Measurements from ENCODE around the gene SETD6.

Gene SETD6

DNA sequence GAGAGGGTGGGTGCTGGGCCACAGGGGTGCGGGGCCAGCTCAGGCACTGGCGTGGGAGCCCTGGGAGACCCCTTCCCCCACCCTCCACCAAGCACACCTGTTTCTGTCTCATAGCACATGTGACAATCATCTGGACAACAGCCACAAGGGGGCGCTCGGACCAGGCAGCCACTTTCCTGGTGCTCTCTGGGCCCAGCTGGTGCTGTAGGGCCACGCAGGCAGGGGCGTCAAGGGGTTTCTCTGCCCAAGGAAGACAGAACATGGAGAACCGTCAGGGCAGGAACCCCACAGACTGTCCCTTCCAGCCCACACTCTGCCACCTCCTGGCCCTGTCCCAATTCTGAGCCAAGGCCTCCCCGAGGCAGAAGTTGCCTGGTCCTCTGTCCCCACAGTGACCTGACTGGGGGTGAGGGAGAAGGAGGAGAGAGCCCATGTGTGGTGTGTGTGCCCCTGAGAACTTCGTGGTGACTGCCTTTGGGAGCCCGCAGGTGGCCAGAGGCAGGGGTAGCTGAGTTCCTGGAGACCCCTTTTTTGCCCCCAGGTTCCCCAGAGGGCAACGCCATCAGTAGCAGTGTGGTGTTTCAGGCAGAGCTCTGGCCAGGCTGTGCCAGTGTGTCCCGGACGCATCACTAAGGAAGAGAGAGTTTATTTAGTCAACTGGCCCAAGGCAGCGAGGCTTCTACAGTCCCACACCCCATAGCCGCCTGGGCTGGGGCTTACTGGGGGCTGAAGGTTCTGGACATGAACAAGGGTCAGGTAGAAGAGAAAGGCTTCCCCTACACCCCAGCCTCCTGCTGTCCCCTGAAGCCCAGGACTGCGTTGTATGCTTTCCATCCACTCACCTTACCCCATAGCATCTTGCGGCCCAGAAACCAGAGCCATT lies 3.1 kb upstream of the SETD6 start:
- Histone ChIP-seq H3K9ac (ENCODE audit: low read length) (no peak overlapping the region), H3K4me1 (ENCODE audit: control insufficient read depth, low read depth, low read length) (peaks cover 3% of the 10 kb centered on the region)

DNA sequence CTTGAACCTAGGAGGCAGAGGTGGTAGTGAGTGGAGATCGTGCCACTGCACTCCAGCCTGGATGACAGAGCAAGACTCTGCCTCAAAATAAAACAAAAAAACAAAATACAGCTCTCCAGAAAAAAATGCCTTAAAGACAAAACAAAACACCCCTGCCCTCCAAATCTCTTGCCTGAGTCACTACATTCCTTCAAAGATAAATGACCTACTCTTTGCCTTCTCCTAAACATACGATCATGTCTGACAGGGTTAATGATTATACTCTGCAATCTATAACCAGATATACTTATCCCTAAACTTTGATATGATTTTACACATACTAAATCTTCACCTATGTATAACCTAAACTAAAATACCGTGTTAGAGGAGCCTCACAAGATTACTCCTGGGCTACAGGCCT lies 1.4 kb upstream of the SETD6 start:
- Histone ChIP-seq H3K36me3 (ENCODE audit: control insufficient read depth, low read depth, low read length) (peaks cover 24% of the 10 kb centered on the region), H3K9ac (ENCODE audit: low read length) (no peak overlapping the region), H3K4me3 (ENCODE audit: low read length) (no peak overlapping the region), H3K9me3 (ENCODE audit: control insufficient read depth, low read depth, low read length) (no peaks in the 10 kb centered on the region), H3K27ac (ENCODE audit: low read length) (no peak overlapping the region), H3K27me3 (ENCODE audit: control insufficient read depth, insufficient read depth, low read length) (no peaks in the 10 kb centered on the region), H3K4me1 (ENCODE audit: control insufficient read depth, low read depth, low read length) (peaks cover 3% of the 10 kb centered on the region)

More for the DNA sequence above, 3.1 kb upstream of the SETD6 start:
- H3K9me3 ChIP-seq (ENCODE audit: control insufficient read depth, low read depth, low read length), result no peaks in the 10 kb centered on the region
- no peaks in the 10 kb centered on the region for H3K27me3 ChIP-seq (ENCODE audit: control insufficient read depth, insufficient read depth, low read length)
- H3K36me3 ChIP-seq (ENCODE audit: control insufficient read depth, low read depth, low read length), result peaks cover 8% of the 10 kb centered on the region
- no peak overlapping the region for H3K4me3 ChIP-seq (ENCODE audit: low read length)
- no peak overlapping the region for H3K27ac ChIP-seq (ENCODE audit: low read length)

DNA sequence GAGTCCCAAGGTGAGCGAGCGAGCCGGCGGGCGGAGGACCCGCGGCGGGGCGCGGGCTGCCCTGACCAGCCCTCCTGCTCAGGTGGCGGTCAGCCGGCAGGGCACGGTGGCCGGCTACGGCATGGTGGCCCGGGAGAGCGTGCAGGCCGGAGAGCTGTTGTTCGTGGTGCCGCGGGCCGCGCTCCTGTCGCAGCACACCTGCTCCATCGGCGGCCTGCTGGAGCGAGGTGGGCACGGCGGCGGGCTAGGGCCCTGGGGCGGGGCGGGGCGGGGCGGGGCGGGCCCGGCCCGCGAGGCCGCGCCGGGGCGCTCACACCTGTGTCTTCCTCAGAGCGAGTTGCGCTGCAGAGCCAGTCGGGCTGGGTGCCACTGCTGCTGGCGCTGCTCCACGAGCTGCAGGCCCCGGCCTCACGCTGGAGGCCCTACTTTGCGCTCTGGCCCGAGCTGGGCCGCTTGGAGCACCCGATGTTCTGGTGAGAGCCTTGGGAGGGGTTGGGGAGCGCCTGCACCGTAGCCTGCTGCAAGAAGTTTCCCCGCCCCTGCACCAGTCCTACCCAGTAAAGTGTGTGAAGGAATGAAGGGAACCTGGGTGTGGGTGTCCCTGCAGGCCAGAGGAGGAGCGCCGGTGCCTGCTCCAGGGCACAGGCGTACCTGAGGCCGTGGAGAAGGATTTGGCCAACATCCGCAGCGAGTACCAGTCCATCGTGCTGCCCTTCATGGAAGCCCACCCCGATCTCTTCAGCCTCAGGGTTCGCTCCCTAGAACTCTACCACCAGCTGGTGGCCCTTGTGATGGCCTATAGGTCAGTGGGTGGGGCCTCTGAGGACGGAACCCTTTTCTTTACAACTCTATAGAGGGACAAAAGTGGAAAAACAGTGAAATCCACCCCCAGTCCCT lies 802 bp downstream of the SETD6 start:
- H3K27ac ChIP-seq (ENCODE audit: low read length), result no peak overlapping the region
- H3K9ac ChIP-seq (ENCODE audit: low read length), result peak overlapping the region; percentile 92
- peaks cover 3% of the 10 kb centered on the region for H3K4me1 ChIP-seq (ENCODE audit: control insufficient read depth, low read depth, low read length)
- H3K27me3 ChIP-seq (ENCODE audit: control insufficient read depth, insufficient read depth, low read length), result no peaks in the 10 kb centered on the region
- H3K9me3 ChIP-seq (ENCODE audit: control insufficient read depth, low read depth, low read length), result no peaks in the 10 kb centered on the region
- peak overlapping the region; percentile 91 for H3K4me3 ChIP-seq (ENCODE audit: low read length)
- peaks cover 47% of the 10 kb centered on the region for H3K36me3 ChIP-seq (ENCODE audit: control insufficient read depth, low read depth, low read length)

DNA sequence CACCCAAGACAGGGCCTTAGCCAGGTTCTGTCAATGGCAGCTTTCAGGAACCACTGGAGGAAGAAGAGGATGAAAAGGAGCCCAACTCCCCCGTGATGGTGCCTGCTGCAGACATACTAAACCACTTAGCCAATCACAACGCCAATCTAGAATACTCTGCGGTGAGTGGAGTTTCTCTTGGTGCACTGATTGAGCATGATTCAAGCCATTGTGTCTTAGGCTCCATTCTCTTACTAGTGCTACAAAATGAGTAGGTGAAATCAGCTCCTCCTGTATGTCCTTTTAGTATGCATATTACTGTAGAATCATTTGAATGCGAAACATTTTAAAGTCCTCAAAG lies 1.4 kb downstream of the SETD6 start:
- Histone ChIP-seq H3K27me3 (ENCODE audit: control insufficient read depth, insufficient read depth, low read length) (no peaks in the 10 kb centered on the region), H3K4me1 (ENCODE audit: control insufficient read depth, low read depth, low read length) (peaks cover 3% of the 10 kb centered on the region), H3K4me3 (ENCODE audit: low read length) (peak overlapping the region; percentile 91), H3K27ac (ENCODE audit: low read length) (no peak overlapping the region), H3K9me3 (ENCODE audit: control insufficient read depth, low read depth, low read length) (no peaks in the 10 kb centered on the region), H3K36me3 (ENCODE audit: control insufficient read depth, low read depth, low read length) (peaks cover 52% of the 10 kb centered on the region), H3K9ac (ENCODE audit: low read length) (no peak overlapping the region)

DNA sequence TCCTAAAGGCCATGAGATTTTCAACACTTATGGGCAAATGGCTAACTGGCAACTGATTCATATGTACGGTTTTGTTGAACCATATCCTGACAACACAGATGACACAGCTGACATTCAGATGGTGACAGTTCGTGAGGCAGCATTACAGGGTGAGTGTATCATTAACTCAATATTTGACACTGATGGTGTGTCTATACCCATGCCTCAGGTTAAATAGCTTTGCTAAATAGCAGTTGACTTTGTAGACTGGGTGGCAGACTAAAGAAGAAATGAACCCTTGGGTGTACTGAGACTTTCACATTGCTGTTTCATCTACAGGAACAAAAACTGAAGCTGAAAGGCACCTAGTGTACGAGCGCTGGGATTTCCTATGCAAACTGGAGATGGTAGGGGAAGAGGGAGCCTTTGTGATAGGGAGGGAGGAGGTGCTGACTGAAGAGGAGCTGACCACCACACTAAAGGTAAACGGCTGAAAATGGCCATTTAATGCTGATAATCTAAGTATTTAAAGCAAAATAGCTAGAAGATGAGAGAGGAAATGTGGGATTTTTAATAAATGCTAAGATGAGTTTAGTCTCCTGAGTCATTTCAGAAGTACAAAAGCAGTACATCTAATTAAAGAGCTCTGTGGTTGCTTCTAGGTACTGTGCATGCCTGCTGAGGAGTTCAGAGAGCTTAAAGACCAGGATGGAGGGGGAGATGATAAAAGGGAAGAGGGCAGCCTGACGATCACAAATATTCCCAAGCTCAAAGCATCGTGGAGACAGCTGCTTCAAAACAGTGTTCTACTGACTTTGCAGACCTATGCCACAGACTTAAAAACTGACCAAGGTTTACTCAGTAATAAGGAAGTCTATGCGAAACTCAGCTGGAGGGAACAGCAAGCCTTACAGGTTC lies 3.0 kb downstream of the SETD6 start:
- Histone ChIP-seq H3K4me3 (ENCODE audit: low read length) (no peak overlapping the region), H3K27ac (ENCODE audit: low read length) (no peak overlapping the region), H3K4me1 (ENCODE audit: control insufficient read depth, low read depth, low read length) (peaks cover 3% of the 10 kb centered on the region)

DNA sequence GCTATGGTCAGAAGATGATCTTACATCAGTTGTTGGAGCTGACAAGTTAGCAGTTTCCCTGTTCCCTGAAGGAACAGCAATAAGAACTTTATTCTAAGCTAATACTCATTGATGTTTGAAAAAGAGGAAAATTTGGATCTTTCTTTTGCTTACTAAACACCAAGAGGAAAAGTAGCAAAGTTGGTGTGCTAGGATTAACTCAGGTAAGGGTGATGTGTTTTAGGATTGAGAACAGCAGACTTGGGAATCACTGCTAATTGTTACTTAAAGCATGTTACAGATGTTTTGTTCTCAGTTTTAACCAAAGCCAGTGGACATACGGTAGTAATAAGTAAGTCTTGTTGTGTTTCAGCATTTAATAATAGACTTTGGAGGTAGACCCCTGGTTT lies 3.7 kb downstream of the SETD6 start:
- Histone ChIP-seq H3K27ac (ENCODE audit: low read length) (no peak overlapping the region), H3K4me1 (ENCODE audit: control insufficient read depth, low read depth, low read length) (peaks cover 3% of the 10 kb centered on the region), H3K9me3 (ENCODE audit: control insufficient read depth, low read depth, low read length) (no peaks in the 10 kb centered on the region), H3K27me3 (ENCODE audit: control insufficient read depth, insufficient read depth, low read length) (no peaks in the 10 kb centered on the region), H3K9ac (ENCODE audit: low read length) (no peak overlapping the region), H3K36me3 (ENCODE audit: control insufficient read depth, low read depth, low read length) (peaks cover 69% of the 10 kb centered on the region), H3K4me3 (ENCODE audit: low read length) (no peak overlapping the region)

More for the DNA sequence above, 3.0 kb downstream of the SETD6 start:
- Histone ChIP-seq H3K36me3 (ENCODE audit: control insufficient read depth, low read depth, low read length) (peaks cover 63% of the 10 kb centered on the region), H3K9ac (ENCODE audit: low read length) (no peak overlapping the region), H3K27me3 (ENCODE audit: control insufficient read depth, insufficient read depth, low read length) (no peaks in the 10 kb centered on the region), H3K9me3 (ENCODE audit: control insufficient read depth, low read depth, low read length) (no peaks in the 10 kb centered on the region)

DNA sequence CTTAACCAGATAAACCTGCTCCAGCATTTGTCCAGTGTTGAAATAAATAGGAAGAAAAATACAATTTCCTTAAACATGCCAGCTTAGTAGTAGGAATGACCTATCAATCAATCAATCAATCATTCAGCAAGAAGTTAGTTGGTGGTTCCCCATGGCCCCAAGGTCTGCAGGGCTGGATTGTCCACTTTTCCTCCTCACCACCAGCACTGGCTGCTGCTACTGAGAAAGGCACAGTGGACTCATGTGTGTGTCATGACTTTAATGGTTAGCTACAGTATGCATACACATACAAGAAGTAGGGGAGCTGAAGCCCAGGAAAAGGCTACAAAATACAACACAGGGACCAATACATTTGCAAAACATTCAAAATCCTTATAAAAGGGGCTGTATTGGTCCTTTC lies 4.4 kb downstream of the SETD6 start:
- Histone ChIP-seq H3K27me3 (ENCODE audit: control insufficient read depth, insufficient read depth, low read length) (no peaks in the 10 kb centered on the region), H3K4me1 (ENCODE audit: control insufficient read depth, low read depth, low read length) (peaks cover 3% of the 10 kb centered on the region), H3K9me3 (ENCODE audit: control insufficient read depth, low read depth, low read length) (no peaks in the 10 kb centered on the region), H3K4me3 (ENCODE audit: low read length) (no peak overlapping the region), H3K9ac (ENCODE audit: low read length) (no peak overlapping the region), H3K27ac (ENCODE audit: low read length) (no peak overlapping the region), H3K36me3 (ENCODE audit: control insufficient read depth, low read depth, low read length) (peaks cover 77% of the 10 kb centered on the region)

DNA sequence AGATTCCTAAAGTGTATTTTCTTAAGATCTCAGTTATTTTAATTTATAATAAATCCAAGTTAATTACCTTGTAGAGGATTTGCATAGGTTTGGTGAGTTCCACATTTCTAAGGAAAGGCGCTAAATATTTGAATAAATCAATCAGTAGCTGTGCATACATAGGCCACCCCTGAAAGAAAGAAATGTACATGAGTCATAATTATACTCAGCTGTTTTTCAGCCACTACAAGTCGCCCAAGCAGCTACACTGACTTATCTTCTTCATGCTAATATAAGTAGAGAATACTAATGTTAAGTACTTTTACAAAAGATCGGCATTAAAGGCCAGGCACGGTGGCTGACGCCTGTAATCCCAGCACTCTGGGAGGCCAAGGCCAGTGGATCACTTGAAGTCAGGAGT lies 14.9 kb downstream of the SETD6 start:
- H3K36me3 ChIP-seq (ENCODE audit: control insufficient read depth, low read depth, low read length), result peaks cover 91% of the 10 kb centered on the region
- no peak overlapping the region for H3K27ac ChIP-seq (ENCODE audit: low read length)
- H3K9me3 ChIP-seq (ENCODE audit: control insufficient read depth, low read depth, low read length), result no peaks in the 10 kb centered on the region
- no peak overlapping the region for H3K4me3 ChIP-seq (ENCODE audit: low read length)
- no peak overlapping the region for H3K9ac ChIP-seq (ENCODE audit: low read length)
- no peaks in the 10 kb centered on the region for H3K27me3 ChIP-seq (ENCODE audit: control insufficient read depth, insufficient read depth, low read length)
- H3K4me1 ChIP-seq (ENCODE audit: control insufficient read depth, low read depth, low read length), result no peaks in the 10 kb centered on the region

DNA sequence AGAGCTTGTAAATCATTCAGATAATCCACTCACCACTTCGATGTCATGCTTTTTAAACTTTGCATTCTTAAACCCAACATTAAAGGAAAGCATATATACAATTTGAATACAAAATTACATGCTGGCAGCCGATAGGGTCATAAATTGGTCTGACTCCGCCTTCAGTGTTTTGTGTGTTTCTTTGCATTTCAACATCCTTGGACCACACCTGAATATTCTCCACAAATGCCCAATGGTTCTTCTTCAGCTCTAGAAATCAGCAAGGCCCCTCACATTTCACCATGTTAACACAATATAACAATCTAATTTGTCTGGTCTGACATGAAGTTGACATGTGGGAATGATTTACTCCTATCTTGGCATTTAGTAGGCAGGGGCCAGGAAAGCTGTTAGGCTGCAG lies 17.1 kb downstream of the SETD6 start:
- Histone ChIP-seq H3K36me3 (ENCODE audit: control insufficient read depth, low read depth, low read length) (peaks cover 94% of the 10 kb centered on the region), H3K27ac (ENCODE audit: low read length) (no peak overlapping the region), H3K4me1 (ENCODE audit: control insufficient read depth, low read depth, low read length) (no peaks in the 10 kb centered on the region), H3K4me3 (ENCODE audit: low read length) (no peak overlapping the region), H3K27me3 (ENCODE audit: control insufficient read depth, insufficient read depth, low read length) (no peaks in the 10 kb centered on the region), H3K9ac (ENCODE audit: low read length) (no peak overlapping the region), H3K9me3 (ENCODE audit: control insufficient read depth, low read depth, low read length) (no peaks in the 10 kb centered on the region)

DNA sequence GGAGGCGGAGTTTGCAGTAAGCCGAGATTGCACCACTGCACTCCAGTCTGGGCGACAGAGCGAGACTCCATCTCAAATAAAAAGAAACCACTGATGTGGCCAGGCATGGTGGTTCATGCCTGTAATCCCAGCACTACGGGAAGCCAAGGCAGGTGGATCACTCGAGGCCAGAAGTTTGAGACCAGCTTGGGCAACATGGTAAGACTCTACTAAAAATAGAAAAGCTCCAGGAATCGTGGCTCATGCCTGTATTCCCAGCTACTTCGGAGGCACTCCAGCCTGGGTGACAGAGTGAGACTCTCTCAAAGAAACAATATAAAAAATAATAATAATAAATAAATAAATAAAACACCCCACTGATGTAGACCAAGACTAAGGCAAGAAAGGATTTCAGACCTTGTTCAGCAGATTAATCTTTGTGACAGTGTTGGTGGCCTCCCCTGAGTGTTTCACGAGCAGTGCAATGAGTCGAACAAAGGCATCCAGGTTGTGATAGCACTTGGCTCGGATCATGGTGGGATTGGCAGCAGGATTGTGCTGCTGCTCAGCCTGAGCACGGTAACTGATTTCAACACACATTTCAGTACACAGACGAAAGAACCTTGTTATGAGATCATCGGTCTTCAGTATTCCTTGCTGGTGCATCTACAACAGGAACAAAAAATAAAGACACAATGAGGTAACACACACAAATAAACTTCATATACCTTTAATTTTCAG lies 18.6 kb downstream of the SETD6 start:
- no peak overlapping the region for H3K4me3 ChIP-seq (ENCODE audit: low read length)
- no peaks in the 10 kb centered on the region for H3K4me1 ChIP-seq (ENCODE audit: control insufficient read depth, low read depth, low read length)
- H3K27me3 ChIP-seq (ENCODE audit: control insufficient read depth, insufficient read depth, low read length), result no peaks in the 10 kb centered on the region
- no peak overlapping the region for H3K27ac ChIP-seq (ENCODE audit: low read length)
- no peak overlapping the region for H3K9ac ChIP-seq (ENCODE audit: low read length)
- no peaks in the 10 kb centered on the region for H3K9me3 ChIP-seq (ENCODE audit: control insufficient read depth, low read depth, low read length)
- peaks cover 96% of the 10 kb centered on the region for H3K36me3 ChIP-seq (ENCODE audit: control insufficient read depth, low read depth, low read length)
